DND-41 (cell line): ENCODE data around the gene SMARCA1.

ENCODE experiments used
- ATAC-seq: fragments of 200-7000 bp; cut with Tn5 transposase; 3 replicates; pipeline ENCODE4 v1.9.1; 2021; ENCODE audit warnings: low read depth; ENCODE audit not compliant: insufficient read depth
- DNase-seq: peaks from one replicate; pipeline ENCODE4 v3.0.0-alpha.2; 2020
- H2AFZ ChIP-seq: 2 replicates; pipeline ENCODE4 v1.6.0; 2012; ENCODE audit warnings: low read depth, low read length
- H3K27ac ChIP-seq: 2 replicates; pipeline ENCODE4 v1.5.1; 2012; ENCODE audit warnings: low read length, inconsistent platforms
- H3K27me3 ChIP-seq: fragments of 200-600 bp; sonication (generic); 2 replicates; pipeline ENCODE4 v1.6.0; 2012; ENCODE audit warnings: low read length, mild to moderate bottlenecking, inconsistent platforms; ENCODE audit not compliant: insufficient read depth, poor library complexity
- H3K36me3 ChIP-seq: 2 replicates; pipeline ENCODE4 v1.5.1; 2012; ENCODE audit warnings: low read length, inconsistent platforms; ENCODE audit not compliant: insufficient read depth
- H3K4me1 ChIP-seq: 2 replicates; pipeline ENCODE4 v1.5.1; 2012; ENCODE audit warnings: mild to moderate bottlenecking, low read length; ENCODE audit not compliant: insufficient read depth
- H3K4me2 ChIP-seq: 2 replicates; pipeline ENCODE4 v1.6.0; 2012; ENCODE audit warnings: mild to moderate bottlenecking, moderate library complexity, low read length, inconsistent platforms; ENCODE audit not compliant: insufficient read depth
- H3K4me3 ChIP-seq, 2 experiments: fragments of 200-600 bp in 1 of 2; shearing (Covaris generic) in 1 of 2; 2 replicates each; pipeline ENCODE4 v1.5.1; 2012 to 2016; ENCODE audit warnings: inconsistent platforms in 2 of 2, low read length in 2 of 2, mild to moderate bottlenecking in 2 of 2, low read depth in 1 of 2, moderate library complexity in 1 of 2
- H3K79me2 ChIP-seq: 2 replicates; pipeline ENCODE4 v1.6.0; 2012; ENCODE audit warnings: low read length, inconsistent platforms; ENCODE audit not compliant: insufficient read depth
- H3K9ac ChIP-seq: 2 replicates; pipeline ENCODE4 v1.6.0; 2012; ENCODE audit warnings: low read depth, mild to moderate bottlenecking, inconsistent platforms, low read length, moderate library complexity
- H3K9me3 ChIP-seq: 2 replicates; pipeline ENCODE4 v1.5.1; 2012; ENCODE audit warnings: low read length, moderate library complexity, mild to moderate bottlenecking, inconsistent platforms; ENCODE audit not compliant: insufficient read depth, severe bottlenecking
- H4K20me1 ChIP-seq: 2 replicates; pipeline ENCODE4 v1.6.0; 2012; ENCODE audit warnings: low read length; ENCODE audit not compliant: insufficient read depth
- CTCF ChIP-seq: IDR thresholded peaks from 2 replicates; pipeline ENCODE4 v1.5.1; 2012; ENCODE audit warnings: borderline replicate concordance, low read length, moderate library complexity, mild to moderate bottlenecking; ENCODE audit not compliant: poor library complexity, severe bottlenecking; ENCODE audit errors: extremely low read depth
- EZH2 ChIP-seq: IDR thresholded peaks from 3 replicates; pipeline ENCODE4 v1.6.1; 2012; ENCODE audit warnings: borderline replicate concordance, low read depth, mild to moderate bottlenecking, moderate library complexity, low read length, inconsistent platforms; ENCODE audit not compliant: severe bottlenecking

The SMARCA1 gene

GRCh38 chrX:129553619-129554288 is 30.5 kb upstream of the SMARCA1 start:
- Histone ChIP-seq H3K27me3 (no peaks in the 10 kb centered on the region), H4K20me1 (no peaks in the 10 kb centered on the region), H3K4me1 (no peaks in the 10 kb centered on the region), H3K4me2 (no peak overlapping the region), H2AFZ (no peak overlapping the region), H3K4me3 (no peak overlapping the region), H3K27ac (no peak overlapping the region), H3K9ac (no peak overlapping the region), H3K79me2 (no peaks in the 10 kb centered on the region), H3K9me3 (no peaks in the 10 kb centered on the region), H3K36me3 (peaks cover 15% of the 10 kb centered on the region; the same call in 1 of the 2 replicates)
- ATAC-seq (no peak), DNase-seq (no peak)
- TF ChIP-seq CTCF (no peak), EZH2 (no peak)

- TF ChIP-seq CTCF (no peak), EZH2 (no peak)
- H3K79me2 ChIP-seq = no peaks in the 10 kb centered on the region
- H3K4me2 ChIP-seq = no peak overlapping the region
- no peaks in the 10 kb centered on the region for H3K27me3 ChIP-seq
- H3K9ac ChIP-seq = no peak overlapping the region
- H3K36me3 ChIP-seq = peaks cover 19% of the 10 kb centered on the region; the same call in 1 of the 2 replicates
- no peaks in the 10 kb centered on the region for H4K20me1 ChIP-seq
- DNase-seq = no peak
- H3K4me1 ChIP-seq = no peaks in the 10 kb centered on the region
- no peak overlapping the region for H3K4me3 ChIP-seq
- no peaks in the 10 kb centered on the region for H3K9me3 ChIP-seq
- no peak for ATAC-seq
- H3K27ac ChIP-seq = no peak overlapping the region
- no peak overlapping the region for H2AFZ ChIP-seq
Observed at GRCh38 chrX:129549124-129549523, 25.8 kb upstream of the SMARCA1 start.

GRCh38 chrX:129545408-129545807 is 22.1 kb upstream of the SMARCA1 start:
- peaks cover 19% of the 10 kb centered on the region; the same call in 1 of the 2 replicates for H3K36me3 ChIP-seq
- DNase-seq = no peak
- H3K4me2 ChIP-seq = no peak overlapping the region
- ATAC-seq = no peak
- peaks cover 12% of the 10 kb centered on the region for H3K4me1 ChIP-seq
- H3K79me2 ChIP-seq = no peaks in the 10 kb centered on the region
- no peak overlapping the region for H3K27ac ChIP-seq
- no peaks in the 10 kb centered on the region for H4K20me1 ChIP-seq
- no peaks in the 10 kb centered on the region for H3K9me3 ChIP-seq
- H2AFZ ChIP-seq = no peak overlapping the region
- H3K4me3 ChIP-seq = no peak overlapping the region
- no peaks in the 10 kb centered on the region for H3K27me3 ChIP-seq
- TF ChIP-seq EZH2 (no peak), CTCF (no peak)
- H3K9ac ChIP-seq = no peak overlapping the region
